Transverse colon (tissue), 4 donors: ENCODE data around the gene EYA3. TPM values are rescaled to one million over a fixed set of nuclear protein-coding genes. Genes with fewer than 3 reads are reported as not detected.
"Not testable (repeated sequence)": the region's sequence is repeated elsewhere in the genome, so short reads cannot be mapped to it uniquely, and the experiment has no call there.

Source experiments
- DNase-seq: peaks from one replicate; pipeline ENCODE4 v3.0.0-alpha.2; 2019
- H3K27ac ChIP-seq, 4 donors: fragments of 200-600 bp; sonication (generic); 2 replicates each; pipeline ENCODE4 v1.5.1; 2016 to 2018; ENCODE audit warnings: inconsistent platforms in 4 of 4
- H3K27me3 ChIP-seq: fragments of 200-600 bp; sonication (generic); 2 replicates; pipeline ENCODE4 v1.5.1; 2017; ENCODE audit warnings: inconsistent platforms
- H3K36me3 ChIP-seq, 4 donors: fragments of 200-600 bp; sonication (generic); 2 replicates each; pipeline ENCODE4 v1.5.1; 2017 to 2019; ENCODE audit warnings: inconsistent platforms in 4 of 4
- H3K4me1 ChIP-seq, 4 donors: fragments of 200-600 bp; sonication (generic); 2 replicates each; pipeline ENCODE4 v1.5.1; 2017 to 2020; ENCODE audit warnings: inconsistent platforms in 4 of 4
- H3K4me3 ChIP-seq, 4 donors: fragments of 200-600 bp; sonication (generic); 1 replicate in 1 of 4; 2 replicates in 3 of 4; pipeline versions ENCODE4 v1.5.1 to v1.6.1; 2017 to 2019; ENCODE audit warnings: inconsistent platforms in 4 of 4
- H3K9me3 ChIP-seq, 2 donors: fragments of 200-600 bp; sonication (generic); 2 replicates each; pipeline ENCODE4 v1.5.1; 2017 to 2019; ENCODE audit warnings: inconsistent platforms in 2 of 2
- CTCF ChIP-seq, 5 experiments: fragments of 200-600 bp in 3 of 5; fragments of 450-650 bp in 2 of 5; sonication (generic) in 3 of 5; IDR thresholded peaks; 1 replicate in 2 of 5; 2 replicates in 3 of 5; pipeline ENCODE4 v1.5.1; 2016 to 2017; ENCODE audit warnings: antibody characterized with exemption in 5 of 5, inconsistent platforms in 3 of 5, mild to moderate bottlenecking in 2 of 5, moderate library complexity in 1 of 5
- EP300 ChIP-seq: sonication (generic); formaldehyde crosslinking; IDR thresholded peaks from one replicate; pipeline ENCODE4 v1.6.1; 2017; ENCODE audit warnings: antibody characterized with exemption, low read depth
- POLR2A ChIP-seq: fragments of 450-650 bp; IDR thresholded peaks from one replicate; pipeline ENCODE4 v1.6.1; 2016; ENCODE audit warnings: antibody characterized with exemption, mild to moderate bottlenecking, moderate library complexity
- POLR2AphosphoS5 ChIP-seq, 3 donors: sonication (generic); formaldehyde crosslinking; IDR thresholded peaks; one replicate each; pipeline ENCODE4 v1.6.1; 2016; ENCODE audit warnings: antibody characterized with exemption in 3 of 3
- WGBS, 2 donors: methylation state at CpG; one replicate each; pipeline ENCODE4 v1.1.5; 2018; ENCODE audit warnings: low coverage in 1 of 2; 5-methylcytosine and 5-hydroxymethylcytosine counted together
- in situ Hi-C, 4 donors: fragments of 200-750 bp; cut with MboI; loops; one replicate each; pipeline versions ENCODE4 v1.15.0 to v1.15.1; 2017; ENCODE audit warnings: low sequenced_read_pairs in 3 of 4, low pct_ligation_motif_present in 1 of 4, low pct_unique_long_range_greater_than_20kb in 1 of 4
- intact Hi-C: fragments of 100-400 bp; cut with DNase I; formaldehyde crosslinking; loops from one replicate; pipeline ENCODE4 v1.15.1; 2023; ENCODE audit warnings: low total_unique reads
- total RNA-seq, 4 donors: library from RNA; depleted of rRNA; stranded (reverse); fragments of >200 nt; gene quantifications; one replicate each; pipeline ENCODE4 v1.1.0, GENCODE V29; 2016

The EYA3 gene
- total RNA-seq, 4 donors from 2014 or later: 14.6 to 50.2 (median 18.5) TPM

DNA sequence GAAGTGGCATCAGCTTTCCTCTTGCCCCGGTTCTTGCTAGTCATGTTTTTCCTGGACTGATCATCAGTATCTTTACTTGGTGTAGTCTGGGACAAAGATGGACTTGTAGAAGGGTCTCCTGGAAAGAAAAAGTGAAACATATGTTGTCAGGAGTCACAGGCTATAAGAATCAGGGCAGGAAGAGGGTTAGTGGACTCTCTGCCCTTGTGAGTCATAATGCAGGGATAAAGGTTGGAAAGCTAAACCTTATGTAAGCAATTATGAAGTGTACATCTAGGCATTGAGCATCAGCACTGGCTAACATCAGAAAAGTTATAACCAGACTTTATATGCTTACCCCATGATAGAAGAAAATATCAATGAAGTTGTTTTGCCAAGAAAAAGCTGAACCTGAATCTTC, 77.4 kb downstream of the EYA3 start:
- no peak overlapping the region for H3K27ac ChIP-seq
- DNase-seq: no peak
- no peaks in the 10 kb centered on the region for H3K9me3 ChIP-seq
- no peak for TF ChIP-seq CTCF (IDR thresholded peaks at IDR 0.05)
- no peak for TF ChIP-seq POLR2A
- TF ChIP-seq EP300: no peak
- no peak for TF ChIP-seq POLR2AphosphoS5 (IDR thresholded peaks at IDR 0.05)
- intact Hi-C loops (no loop called here), in situ Hi-C loops (no loop called here)
- 85 to 89% methylated on average over 1 of the region's 1 CpG for WGBS, 2 donors
- peaks cover 0 to 43% (median 20%) of the 10 kb centered on the region in 4 donors for H3K36me3 ChIP-seq
- no peaks in the 10 kb centered on the region for H3K4me1 ChIP-seq
- H3K4me3 ChIP-seq: no peak overlapping the region
- no peaks in the 10 kb centered on the region for H3K27me3 ChIP-seq

DNA sequence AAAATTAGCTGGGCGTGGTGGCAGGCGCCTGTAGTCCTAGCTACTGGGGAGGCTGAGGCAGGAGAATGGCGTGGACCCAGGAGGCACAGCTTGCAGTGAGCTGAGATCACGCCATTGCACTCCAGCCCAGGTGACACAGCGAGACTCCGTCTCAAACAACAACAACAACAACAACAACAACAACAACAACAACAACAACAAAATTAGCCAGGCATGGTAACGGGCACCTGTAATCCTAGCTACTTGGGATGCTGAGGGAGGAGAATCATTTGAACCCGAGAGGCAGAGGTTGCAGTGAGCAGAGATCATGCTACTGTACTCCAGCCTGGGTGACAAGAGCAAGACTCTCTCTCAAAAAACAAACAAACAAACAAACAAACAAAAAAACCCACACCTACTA, 85.3 kb downstream of the EYA3 start:
- H3K27ac ChIP-seq, H3K27me3 ChIP-seq, intact Hi-C loops, H3K9me3 ChIP-seq, DNase-seq, H3K4me1 ChIP-seq, H3K4me3 ChIP-seq, in situ Hi-C loops: not testable (repeated sequence)
- peaks cover 0 to 67% (median 23%) of the 10 kb centered on the region in 4 donors for H3K36me3 ChIP-seq
- 94 to 100% methylated on average over 2 to 8 of the region's 8 CpGs for WGBS, 2 donors

GRCh38 chr1:28002600-28002999, 85.8 kb downstream of the EYA3 start:
- in situ Hi-C loops: no loop called here
- Histone ChIP-seq H3K27ac (no peak overlapping the region), H3K4me1 (no peaks in the 10 kb centered on the region), H3K27me3 (no peaks in the 10 kb centered on the region), H3K36me3 (peaks cover 0 to 71% (median 25%) of the 10 kb centered on the region in 4 donors), H3K4me3 (no peak overlapping the region), H3K9me3 (no peaks in the 10 kb centered on the region)
- WGBS, 2 donors: 96% methylated on average over 10 of the region's 10 CpGs; no CpG with 5 or more reads in 1 of the 2 donors
- intact Hi-C loops: no loop called here
- DNase-seq: no peak
- TF ChIP-seq EP300 (no peak), POLR2AphosphoS5 (IDR thresholded peaks at IDR 0.05) (no peak), POLR2A (no peak), CTCF (IDR thresholded peaks at IDR 0.05) (no peak)

DNA sequence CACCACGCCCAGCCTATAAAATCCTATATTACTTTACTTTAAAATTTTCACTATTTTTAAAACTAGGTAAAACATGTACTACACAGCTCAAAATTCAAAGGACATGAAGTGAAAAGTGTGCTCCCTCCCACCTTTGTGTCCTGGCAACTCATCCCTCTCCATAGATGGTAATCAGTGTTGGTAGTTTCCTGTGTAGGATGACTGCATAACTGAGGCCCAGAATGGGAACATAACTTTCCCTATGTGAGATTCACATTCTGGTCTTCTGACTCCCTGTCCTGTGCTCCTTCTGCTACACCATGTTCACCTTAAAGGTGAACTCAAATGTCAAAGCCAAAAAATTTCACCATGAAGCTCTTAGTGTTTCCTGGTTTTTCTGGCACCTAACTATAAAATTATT, 89.4 kb downstream of the EYA3 start:
- no peaks in the 10 kb centered on the region for H3K27me3 ChIP-seq
- WGBS, 2 donors: 100% methylated on average over 1 of the region's 1 CpG; no CpG with 5 or more reads in 1 of the 2 donors
- H3K4me1 ChIP-seq: no peaks in the 10 kb centered on the region
- H3K4me3 ChIP-seq: no peak overlapping the region
- H3K9me3 ChIP-seq: no peaks in the 10 kb centered on the region
- intact Hi-C loops (no loop called here), in situ Hi-C loops (loop anchor here in 1 of 4 donors (25.0 kb wide), 1 partner anchor 137 kb away; the partner anchor contains the start of gene THEMIS2)
- no peak for DNase-seq
- TF ChIP-seq POLR2AphosphoS5 (IDR thresholded peaks at IDR 0.05) (no peak), CTCF (IDR thresholded peaks at IDR 0.05) (no peak), POLR2A (no peak), EP300 (no peak)
- H3K36me3 ChIP-seq: peaks cover 0 to 64% (median 25%) of the 10 kb centered on the region in 4 donors
- no peak overlapping the region for H3K27ac ChIP-seq

DNA sequence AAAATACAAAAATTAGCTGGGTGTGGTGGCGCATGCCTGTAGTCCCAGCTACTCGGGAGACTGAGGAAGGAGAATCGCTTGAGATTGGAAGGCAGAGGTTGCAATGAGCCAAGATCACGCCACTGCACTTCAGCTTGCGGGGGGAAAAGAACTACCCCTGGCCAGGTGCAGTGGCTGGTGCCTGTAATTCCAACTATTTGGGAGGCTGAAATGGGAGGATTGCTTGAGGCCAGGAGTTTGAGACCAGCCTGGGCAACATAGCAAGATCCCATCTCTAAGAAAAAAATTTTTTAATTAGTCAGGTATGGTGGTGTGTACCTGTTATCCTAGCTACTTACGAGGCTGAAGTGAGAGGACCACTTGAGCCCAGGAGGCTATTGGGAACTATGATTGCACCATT, 93.9 kb downstream of the EYA3 start:
- H3K27ac ChIP-seq, H3K27me3 ChIP-seq, DNase-seq, intact Hi-C loops, H3K9me3 ChIP-seq, H3K4me3 ChIP-seq, H3K4me1 ChIP-seq: not testable (repeated sequence)
- H3K36me3 ChIP-seq: peaks cover 0 to 73% (median 20%) of the 10 kb centered on the region in 4 donors
- WGBS, 2 donors: 98 to 100% methylated on average over 2 to 6 of the region's 6 CpGs
- in situ Hi-C loops: loop anchor here in 1 of 4 donors (25.0 kb wide), 1 partner anchor 132 kb away; the partner anchor contains the start of gene THEMIS2
